GF-D8 (cell line): ENCODE results near the gene NKX3-2.
"Not testable (repeated sequence)": the region's sequence is repeated elsewhere in the genome, so short reads cannot be mapped to it uniquely, and the experiment has no call there.

Experiments
- DNase-seq: peaks from one replicate; lab custom pipeline; 2025; lab: John Stamatoyannopoulos, UW

NKX3-2 gene

GRCh38 chr4:13543839-13544605 lies at the start of gene NKX3-2:
Gene NKX3-2 (minus strand): TSS chr4:13544508. CDS start chr4:13544414, 94 bp downstream.
- DNase-seq, result no peak

- DNase-seq, result no peak
These were observed 47.9 kb upstream of the NKX3-2 start for GRCh38 chr4:13592220-13592619.

GRCh38 chr4:13590766-13591165 lies 46.5 kb upstream of the NKX3-2 start:
- no peak for DNase-seq

- DNase-seq, result no peak
These were observed 44.6 kb upstream of the NKX3-2 start for GRCh38 chr4:13588954-13589353.

- no peak for DNase-seq
These were observed 40.2 kb upstream of the NKX3-2 start for GRCh38 chr4:13584481-13584880.

GRCh38 chr4:13580036-13580435 lies 35.7 kb upstream of the NKX3-2 start:
- peak; percentile 85 for DNase-seq

- no peak for DNase-seq
These were observed 33.4 kb upstream of the NKX3-2 start for GRCh38 chr4:13577660-13578059.

GRCh38 chr4:13570916-13571315 lies 26.6 kb upstream of the NKX3-2 start:
- DNase-seq, result no peak

- no peak for DNase-seq
These were observed 22.8 kb upstream of the NKX3-2 start for GRCh38 chr4:13567125-13567524.

- no peak for DNase-seq
These were observed 18.6 kb upstream of the NKX3-2 start for GRCh38 chr4:13562876-13563275.

GRCh38 chr4:13561673-13562072 lies 17.4 kb upstream of the NKX3-2 start:
- DNase-seq, result no peak

GRCh38 chr4:13560111-13560510 lies 15.8 kb upstream of the NKX3-2 start:
- not testable (repeated sequence) for DNase-seq

- DNase-seq, result no peak
These were observed 15.1 kb upstream of the NKX3-2 start for GRCh38 chr4:13559413-13559812.

- DNase-seq, result no peak
These were observed 14.6 kb upstream of the NKX3-2 start for GRCh38 chr4:13558881-13559280.

GRCh38 chr4:13555325-13555724 lies 11.0 kb upstream of the NKX3-2 start:
- no peak for DNase-seq

GRCh38 chr4:13553081-13553480 lies 8.8 kb upstream of the NKX3-2 start:
- no peak for DNase-seq

- peak; percentile 30 for DNase-seq
These were observed 4.8 kb upstream of the NKX3-2 start for GRCh38 chr4:13548984-13549546.

- no peak for DNase-seq
These were observed 4.0 kb upstream of the NKX3-2 start for GRCh38 chr4:13548059-13548983.

- no peak for DNase-seq
These were observed 3.3 kb upstream of the NKX3-2 start for GRCh38 chr4:13547485-13548041.

- DNase-seq, result no peak
These were observed 2.7 kb upstream of the NKX3-2 start for GRCh38 chr4:13546941-13547484.

- no peak for DNase-seq
These were observed 2.0 kb upstream of the NKX3-2 start for GRCh38 chr4:13546142-13546940.
